GM18511 (cell line): ENCODE results near the gene SRPK2.

Source experiments
- ATAC-seq: cut with Tn5 transposase; IDR thresholded peaks from one replicate; pipeline ENCODE4 v1.9.1; 2021; ENCODE audit warnings: mild to moderate bottlenecking, moderate library complexity; ENCODE audit not compliant: unreplicated experiment

Gene SRPK2

DNA sequence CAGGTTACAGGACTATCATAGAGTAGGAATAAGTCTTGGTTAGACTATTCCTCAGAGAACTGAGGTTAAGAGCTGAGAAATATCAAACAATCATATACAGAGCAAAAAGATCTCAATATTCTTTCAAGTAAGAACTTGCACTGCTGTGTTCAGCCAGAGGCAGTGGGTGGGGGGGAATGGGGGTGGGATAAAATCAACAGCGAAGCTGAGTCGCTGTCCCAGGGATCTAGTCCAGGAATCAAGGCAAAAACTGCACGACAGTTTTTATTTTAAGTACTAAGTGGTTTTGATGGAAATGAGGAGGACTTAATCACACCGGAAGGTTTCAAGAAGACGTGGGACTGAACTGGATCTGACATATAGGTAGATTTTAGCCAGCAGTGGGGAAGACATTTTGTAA, 159.1 kb downstream of the SRPK2 start:
- ATAC-seq, result no peak

DNA sequence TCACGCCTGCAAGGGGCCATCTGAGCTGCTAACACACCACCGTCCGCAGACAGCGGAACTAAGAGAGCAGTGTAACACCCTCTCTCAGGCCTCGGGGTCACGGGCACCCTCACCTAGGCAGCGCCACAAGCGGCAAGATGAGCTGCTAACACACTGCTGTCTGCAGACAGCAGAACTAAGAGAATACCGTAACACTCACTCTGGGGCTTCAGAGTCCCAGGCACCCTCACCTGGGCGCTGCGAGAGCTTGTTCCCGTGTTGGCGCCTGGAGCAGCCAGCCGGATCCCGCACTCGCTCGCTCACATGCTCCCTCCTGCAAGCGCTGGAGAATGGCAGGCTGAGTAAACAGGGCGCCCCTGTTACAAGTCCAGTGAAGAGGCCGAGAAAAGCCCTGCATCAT, 160.2 kb downstream of the SRPK2 start:
- no peak for ATAC-seq

DNA sequence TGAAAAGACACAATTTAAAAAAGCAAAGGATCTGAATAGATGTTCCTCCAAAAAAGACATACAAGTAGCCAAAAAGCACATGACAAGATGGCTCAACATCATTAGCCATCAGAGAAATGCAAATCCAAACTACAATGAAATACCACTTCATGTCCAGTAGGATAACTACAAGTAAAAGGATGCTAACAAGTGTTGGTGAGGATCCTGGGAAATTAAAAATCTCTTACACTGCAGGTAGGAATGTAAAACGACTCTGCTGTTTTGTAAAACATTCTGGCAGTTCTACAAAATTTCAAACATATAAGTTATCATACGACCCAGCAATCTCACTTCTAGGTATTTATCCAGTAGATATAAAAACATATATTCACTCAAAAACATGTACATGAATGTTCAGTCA, 161.3 kb downstream of the SRPK2 start:
- ATAC-seq, result no peak

DNA sequence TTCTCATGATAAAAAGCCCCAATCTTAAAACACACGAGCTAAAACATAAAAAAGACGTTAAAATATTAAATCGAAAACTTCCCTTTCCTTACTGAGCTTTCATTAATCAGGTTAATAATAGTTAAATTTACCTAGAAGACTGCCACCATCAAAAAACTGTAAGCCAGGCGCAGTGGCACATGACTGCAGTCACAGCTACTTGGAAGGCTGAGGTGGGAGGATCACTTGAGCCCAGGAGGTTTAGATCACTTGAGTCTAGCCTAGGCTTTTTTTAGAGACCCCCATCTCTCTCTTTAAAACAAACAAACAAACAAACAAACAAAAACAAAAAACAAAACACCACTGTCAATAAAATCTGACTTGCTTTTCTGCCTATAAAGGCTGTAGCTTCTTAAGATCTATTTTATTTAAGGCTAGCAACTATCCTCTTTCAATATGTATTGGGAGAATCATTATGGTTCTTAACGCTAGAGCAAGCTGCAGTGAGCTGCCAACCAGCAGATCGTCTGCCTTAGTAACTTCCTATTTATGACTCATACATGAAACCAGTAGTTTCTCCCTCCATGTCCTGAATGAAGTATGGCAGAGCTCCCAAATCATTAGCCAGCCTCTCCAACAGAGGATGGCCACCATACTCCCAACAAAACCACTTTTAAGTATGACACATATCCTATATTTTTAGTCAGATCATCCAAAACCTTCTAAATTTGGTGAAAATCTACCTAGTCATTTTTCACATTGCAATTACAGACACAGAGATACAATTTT, 163.7 kb downstream of the SRPK2 start:
- ATAC-seq, result peak; percentile 95

DNA sequence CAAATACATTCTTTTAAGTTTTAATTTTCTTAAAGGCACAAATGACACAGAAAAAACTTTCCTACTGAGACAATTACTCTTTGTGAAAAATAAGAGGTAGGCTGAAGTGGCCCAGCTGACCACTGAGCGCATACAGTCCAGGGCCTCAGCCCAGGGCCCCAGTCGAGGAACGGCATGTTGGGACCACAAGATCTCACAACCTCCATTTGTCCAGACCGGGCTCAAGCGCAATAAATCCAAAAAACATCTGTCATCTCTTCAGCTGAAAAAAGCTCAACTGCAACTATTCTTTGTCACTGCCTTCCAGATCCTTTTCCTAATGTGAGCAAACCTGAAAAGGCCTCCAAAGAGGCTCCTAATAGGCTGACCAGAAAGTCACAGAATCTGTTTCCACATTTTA, 165.8 kb downstream of the SRPK2 start:
- no peak for ATAC-seq

DNA sequence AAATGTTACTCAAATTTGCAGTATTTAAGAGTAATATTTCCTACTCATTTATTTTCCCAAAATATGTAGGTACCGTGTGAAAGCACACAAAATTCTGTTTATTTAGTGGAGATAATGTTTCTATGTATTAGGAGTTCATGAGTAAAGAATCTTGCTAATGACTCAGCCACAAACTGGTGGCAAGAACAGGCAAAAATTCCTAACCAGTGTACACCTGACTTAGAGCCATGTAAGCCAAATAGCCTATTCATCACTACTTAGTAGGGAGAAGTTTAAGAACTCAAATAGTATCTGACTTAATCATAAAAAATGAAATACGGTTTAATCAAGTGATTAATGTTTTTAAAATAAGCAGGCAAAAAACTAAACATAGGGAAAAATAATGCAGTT, 169.0 kb downstream of the SRPK2 start:
- no peak for ATAC-seq

DNA sequence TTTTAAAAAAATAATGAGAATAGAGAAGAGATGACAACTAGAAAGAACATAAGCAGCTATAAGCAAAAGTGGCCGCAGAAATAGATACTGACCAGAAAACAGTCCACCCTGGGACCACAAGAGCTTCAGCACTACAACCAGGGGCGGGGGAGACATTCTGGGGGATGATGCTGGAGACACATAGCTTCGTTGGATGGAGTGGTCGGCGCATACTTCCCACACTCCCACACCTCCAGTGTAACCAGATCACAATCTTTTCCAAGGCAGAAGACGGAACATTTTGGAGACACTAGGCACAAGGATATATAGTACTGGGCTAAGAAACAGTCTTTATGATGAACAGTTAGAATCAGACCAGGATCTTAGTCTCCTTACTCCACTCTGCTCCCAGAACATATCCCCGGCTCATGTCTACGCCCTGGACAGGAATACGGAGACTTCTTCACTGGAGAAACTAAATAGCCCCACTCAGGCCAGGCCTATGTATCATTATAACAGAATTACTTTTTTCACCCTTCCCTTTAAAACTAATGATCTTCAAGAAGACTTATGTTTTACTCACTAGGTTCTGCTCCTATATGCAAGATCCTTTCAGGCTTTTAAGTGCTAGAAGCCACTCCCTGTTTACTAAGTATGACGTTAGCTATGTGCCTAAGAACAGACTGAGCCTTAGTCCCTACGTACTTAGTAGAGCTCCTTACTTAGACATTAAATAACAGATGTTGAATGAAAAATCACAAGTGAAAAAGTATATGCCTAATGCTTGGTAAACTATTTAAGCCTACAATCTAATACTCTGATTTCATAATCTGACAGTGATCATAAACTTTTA, 169.6 kb downstream of the SRPK2 start:
- ATAC-seq, result no peak

DNA sequence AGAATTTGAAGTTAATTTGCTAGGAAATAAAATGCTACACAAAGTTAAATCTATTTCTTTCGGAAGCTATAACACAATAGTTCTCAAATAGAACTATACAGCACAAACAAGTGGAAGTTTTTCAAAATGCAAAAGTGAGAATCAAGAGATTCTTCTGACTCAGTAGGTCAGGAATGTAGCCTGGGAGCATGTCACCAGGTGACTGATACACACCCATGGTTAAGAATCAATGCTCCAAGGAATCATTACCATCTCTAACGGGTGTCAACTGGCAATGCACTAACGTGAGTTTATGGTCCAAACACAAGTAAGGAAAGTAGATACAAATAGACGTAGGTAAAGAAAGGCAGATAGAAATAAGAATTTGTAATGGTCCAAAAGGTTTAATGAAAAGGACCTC, 170.5 kb downstream of the SRPK2 start:
- ATAC-seq, result no peak

DNA sequence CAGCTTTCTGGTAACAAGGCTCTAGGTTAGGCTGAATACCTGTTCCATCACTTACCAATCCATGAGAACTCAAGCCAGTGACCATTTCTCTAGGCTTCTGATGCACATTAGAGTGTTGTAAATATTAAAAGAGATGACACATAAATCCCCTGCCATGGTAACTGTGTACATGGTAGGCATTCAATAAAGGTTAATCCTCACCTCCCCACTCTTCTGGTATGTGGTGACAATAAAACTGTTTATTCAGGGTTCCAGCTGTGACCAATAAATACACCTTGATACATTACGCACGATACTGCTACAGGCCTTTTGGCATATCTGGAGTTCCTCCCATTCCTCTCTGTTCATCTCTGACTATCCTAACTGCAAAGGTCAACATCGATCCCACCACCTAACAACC, 171.9 kb downstream of the SRPK2 start:
- no peak for ATAC-seq

DNA sequence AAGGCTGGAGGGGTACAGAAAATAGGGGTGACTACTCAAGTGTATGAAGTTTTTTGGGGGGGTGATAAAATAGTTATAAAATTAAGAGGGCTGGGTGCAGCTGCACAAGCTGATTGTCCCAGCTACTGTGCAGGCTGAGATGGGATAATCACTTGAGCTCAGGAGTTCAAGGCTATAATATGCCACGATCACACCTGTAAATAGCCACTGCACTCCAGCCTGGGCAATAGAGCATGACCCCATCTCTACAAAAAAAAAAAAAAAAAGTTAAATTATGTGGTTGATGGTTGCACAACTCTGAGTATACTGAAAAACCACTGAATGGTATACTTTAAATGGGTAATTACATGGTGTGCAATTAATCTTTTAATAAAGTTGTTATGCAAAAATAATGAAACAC, 172.9 kb downstream of the SRPK2 start:
- ATAC-seq, result no peak

DNA sequence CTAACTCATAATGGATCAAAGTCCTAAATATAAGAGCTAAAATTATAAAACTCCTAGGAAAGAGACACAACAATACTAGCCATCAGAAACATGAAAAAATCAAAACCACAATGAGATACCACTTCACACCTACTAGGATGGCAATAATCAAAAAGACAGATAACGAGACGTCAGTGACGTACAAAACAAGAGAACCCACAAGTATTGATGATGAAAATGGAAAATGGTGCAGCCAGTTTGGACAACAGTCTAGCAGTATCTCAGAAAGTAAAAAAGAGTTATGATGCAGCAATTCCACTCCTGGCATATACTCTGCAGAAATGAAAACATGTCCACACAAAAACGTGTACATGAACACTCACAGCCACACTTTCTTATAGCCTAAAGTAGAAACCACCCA, 173.5 kb downstream of the SRPK2 start:
- ATAC-seq, result no peak

DNA sequence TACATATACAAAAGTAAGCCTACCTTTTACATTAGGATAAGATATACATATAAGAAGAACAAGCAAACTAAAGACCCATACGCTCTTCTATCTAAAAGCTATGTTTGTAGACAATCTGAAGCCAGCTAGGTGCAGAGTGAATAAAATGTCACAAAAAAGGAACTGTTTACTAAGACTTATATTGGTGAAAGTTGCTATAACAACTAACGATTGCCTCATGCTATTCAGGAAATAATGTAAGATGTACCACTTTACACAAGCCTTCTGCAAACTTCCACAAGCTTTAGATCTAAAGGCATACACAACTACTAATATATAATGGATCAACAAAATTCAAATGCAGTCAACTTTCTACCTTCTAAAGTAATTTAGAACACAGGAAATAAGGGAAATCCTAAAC, 175.1 kb downstream of the SRPK2 start:
- no peak for ATAC-seq

DNA sequence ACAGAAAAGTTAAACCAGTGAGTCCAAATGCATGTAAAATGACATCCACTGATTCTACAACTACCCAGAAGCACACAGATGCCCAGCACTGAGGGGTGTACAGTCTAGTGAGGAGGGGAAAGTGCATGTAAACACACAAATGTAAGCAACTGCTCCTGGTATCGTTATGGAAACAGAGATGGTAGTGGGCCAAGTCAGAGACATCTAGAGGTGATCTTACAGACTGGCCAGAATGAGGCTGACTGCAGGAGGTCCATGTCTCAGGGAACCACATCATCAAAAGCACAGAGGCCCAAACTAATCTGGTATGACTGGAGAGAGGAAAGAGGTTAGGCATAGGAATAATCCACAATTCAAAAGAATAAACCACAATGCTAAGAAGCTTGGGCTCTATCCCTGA, 176.5 kb downstream of the SRPK2 start:
- no peak for ATAC-seq

DNA sequence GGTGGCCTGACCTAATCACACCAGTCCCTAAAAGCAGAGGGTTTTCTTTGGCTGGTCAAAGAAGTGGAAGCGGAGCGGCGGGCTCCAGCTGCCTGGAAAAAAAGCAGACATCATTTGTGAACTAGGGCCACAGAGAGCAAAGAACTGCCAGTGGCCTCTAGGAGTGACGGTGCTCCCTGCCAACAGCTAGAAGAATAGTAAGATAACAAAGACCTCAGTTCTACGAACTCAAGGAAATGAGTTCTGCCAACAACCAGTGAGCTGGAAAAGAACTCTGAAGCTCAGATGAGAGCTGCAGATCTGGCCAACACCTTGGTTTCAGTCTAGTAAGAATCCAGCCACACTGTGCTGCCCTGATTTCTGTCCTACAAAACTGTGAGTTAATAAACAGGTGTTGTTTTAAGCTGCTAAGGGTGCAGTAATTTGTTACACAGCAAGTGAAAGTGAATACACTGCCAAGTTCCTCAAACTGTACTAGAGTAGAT, 178.0 kb downstream of the SRPK2 start:
- ATAC-seq, result peak; percentile 94

DNA sequence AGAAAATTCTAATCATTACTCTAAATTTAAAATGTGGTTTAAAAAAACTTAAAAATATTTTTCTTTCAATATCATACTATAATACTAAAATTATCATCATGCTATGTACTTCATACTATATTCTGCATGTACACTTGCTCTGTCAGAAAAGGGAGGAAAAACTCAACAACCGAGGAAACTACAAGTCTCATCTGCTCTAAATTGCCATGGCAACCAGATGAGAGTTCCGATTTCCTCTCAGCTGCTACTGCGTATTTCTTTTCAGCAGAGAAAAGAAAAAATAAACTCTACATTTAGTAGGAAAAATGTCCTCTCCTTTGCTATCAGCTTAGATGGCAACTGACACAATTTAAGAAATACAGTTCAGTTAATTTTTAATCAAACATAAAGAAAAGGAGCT, 178.9 kb downstream of the SRPK2 start:
- ATAC-seq, result no peak

DNA sequence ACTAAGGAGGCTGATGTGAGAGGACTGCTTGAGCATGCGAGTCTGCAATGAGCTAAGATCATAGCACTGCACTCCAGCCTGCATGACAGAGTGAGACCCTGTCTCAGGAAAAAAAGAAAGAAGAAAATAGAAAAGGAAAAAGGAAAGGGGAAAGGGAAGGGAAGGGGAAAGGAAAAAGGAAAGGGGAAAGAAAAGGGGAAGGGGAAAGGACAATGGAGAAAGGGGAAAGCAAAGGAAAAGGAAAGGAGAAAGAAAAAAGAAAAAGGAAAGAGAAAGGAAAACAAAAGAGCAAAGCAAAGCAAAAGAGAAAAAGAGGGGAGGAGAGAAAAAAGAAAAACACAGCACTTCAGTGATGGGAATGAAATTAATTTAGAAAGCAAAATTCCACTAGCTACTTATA, 179.3 kb downstream of the SRPK2 start:
- no peak for ATAC-seq

DNA sequence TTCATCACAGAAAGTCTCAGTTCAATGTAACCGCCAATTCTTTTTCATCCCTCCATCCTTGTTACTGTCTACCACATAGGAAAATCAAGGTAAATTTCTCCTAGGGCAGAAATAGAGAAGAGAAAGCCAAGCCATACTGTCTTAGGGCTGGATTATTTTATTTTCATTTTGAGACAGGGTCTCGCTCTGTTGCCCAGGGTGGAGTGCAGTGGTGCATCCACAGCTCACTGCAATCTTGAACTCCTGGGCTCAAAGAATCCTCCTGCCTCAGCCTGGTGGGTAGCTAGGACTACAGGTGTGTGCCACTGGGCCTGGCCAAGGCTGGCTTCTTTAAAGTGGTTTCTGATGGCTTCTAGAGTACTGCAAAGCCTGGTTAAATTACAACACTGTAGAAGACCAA, 181.7 kb downstream of the SRPK2 start:
- no peak for ATAC-seq

DNA sequence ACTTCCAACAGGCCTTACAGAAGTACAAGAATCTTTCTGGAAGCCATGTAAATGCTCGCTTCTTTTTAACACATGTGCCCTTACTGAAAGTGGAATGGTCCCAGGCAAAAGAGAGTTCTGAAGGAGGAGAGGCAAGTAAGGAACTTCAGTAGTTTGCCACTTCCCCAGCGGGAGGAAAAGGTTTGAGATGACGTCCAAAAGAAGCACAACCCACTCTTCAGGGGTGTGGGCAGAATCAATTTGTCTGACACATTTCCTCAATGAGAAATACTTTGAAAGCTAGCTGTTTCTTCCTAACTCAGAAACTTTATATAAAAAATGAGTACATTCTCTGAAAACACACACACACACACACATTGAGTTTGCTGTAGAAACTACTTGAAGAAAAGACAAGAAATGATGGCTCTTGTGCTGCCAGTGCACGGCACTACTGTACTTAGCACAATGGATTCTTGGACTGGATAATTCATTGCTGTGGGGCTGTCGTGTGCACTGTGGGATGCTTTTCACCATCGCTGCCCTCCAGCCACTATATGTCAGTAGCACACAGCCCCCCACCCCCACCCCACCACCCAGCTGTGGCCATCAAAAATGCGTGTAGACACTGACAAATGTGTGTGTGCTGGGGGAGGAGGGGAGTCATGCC, 183.0 kb downstream of the SRPK2 start:
- ATAC-seq, result no peak

DNA sequence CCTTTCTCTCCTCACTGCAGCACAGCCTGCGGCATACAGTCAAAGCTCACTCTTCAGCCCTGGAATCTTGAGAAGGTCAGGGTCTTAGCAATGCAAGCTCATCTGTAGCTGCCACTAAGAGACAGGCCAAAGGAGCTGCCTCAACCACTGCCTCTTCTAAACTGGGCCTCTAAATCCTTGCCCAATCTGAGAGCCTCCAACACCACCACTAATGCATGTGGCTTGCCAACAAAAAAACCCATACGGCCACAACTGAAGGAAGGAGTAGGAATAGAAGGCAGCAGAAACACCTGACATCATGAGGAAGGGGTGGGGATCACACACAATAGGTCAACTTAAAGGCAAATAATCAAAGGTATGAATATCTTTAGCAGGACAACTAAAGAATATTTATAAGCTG, 183.8 kb downstream of the SRPK2 start:
- no peak for ATAC-seq

DNA sequence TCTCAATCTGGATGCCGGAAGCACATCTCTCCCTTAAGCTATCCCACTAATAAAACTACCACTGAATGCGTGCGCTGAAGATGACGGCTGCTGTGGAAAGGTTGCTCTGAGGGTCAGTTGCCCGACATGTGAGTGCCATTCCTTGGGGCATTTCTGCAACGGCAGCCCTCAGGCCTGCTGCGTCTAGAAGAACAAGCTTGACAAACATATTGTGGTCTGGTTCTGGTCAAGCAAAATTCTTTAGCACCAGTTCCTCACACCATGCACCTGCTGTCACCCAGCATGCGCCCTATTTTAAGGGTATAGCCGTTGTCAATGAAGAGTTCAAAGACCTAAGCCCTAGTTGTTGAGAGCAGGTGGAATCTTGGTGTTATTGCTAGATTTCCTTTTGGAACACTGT, 184.2 kb downstream of the SRPK2 start:
- no peak for ATAC-seq

DNA sequence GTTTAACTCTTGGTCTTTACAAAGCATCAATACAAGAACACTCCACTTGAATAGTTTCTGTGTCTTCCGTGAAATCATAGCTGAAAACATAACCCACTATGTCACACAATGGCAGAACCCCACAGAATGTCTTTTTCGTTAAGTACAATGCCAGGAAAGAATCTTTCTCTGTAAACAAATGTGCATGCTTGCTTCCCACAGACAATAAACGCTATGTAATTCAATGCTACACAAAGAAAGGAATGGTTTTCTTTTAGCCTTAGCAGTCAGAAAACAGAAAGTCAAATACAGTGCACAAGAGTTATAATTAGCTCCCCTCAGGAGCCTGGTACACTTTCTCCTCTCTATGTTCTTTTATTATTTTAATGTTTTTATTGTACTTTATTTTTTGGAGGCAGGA, 186.1 kb downstream of the SRPK2 start:
- no peak for ATAC-seq

DNA sequence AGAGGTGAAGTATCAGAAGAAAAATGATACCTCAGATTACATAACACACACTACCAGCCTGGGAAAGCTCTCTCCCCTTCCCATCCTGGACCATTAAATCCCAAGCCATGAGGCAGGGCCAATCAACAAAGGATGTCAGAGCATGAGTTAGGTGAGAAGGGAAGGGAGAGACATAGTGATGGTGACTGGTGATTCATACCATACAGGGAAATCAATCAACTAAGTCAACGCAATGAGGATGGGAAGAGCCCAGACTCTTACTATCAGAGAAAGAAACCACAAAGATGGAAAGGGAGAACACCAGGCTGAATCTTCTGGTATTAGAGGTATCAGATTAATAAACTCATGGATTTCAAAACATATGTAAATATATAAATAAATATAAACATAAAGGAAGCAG, 189.3 kb downstream of the SRPK2 start:
- no peak for ATAC-seq
